ENCODE measurements around the gene CARMIL3. TPM values are rescaled to one million over a fixed set of nuclear protein-coding genes. Genes with fewer than 3 reads are reported as not detected.
"Not testable (repeated sequence)": the region's sequence is repeated elsewhere in the genome, so short reads cannot be mapped to it uniquely, and the experiment has no call there.

CARMIL3 gene
- total RNA-seq, 1 experiment from 2014 or later = 0.33 TPM

GRCh38 chr14:24038686-24039085, 13.1 kb upstream of the CARMIL3 start:
- Mint-ChIP-seq H3K36me3 (ENCODE audit: insufficient read depth, unreplicated experiment) (peaks cover 19% of the 10 kb centered on the region), H3K9me3 (ENCODE audit: low read depth, unreplicated experiment) (no peaks in the 10 kb centered on the region), H3K27me3 (ENCODE audit: unreplicated experiment) (peaks cover 23% of the 10 kb centered on the region), H3K27ac (ENCODE audit: unreplicated experiment) (no peak overlapping the region), H3K4me1 (ENCODE audit: low read depth, unreplicated experiment) (no peaks in the 10 kb centered on the region), H3K4me3 (ENCODE audit: low read depth, unreplicated experiment) (no peak overlapping the region)
- CTCF ChIA-PET = no interaction called here
- TF ChIP-seq, protein P1, sequence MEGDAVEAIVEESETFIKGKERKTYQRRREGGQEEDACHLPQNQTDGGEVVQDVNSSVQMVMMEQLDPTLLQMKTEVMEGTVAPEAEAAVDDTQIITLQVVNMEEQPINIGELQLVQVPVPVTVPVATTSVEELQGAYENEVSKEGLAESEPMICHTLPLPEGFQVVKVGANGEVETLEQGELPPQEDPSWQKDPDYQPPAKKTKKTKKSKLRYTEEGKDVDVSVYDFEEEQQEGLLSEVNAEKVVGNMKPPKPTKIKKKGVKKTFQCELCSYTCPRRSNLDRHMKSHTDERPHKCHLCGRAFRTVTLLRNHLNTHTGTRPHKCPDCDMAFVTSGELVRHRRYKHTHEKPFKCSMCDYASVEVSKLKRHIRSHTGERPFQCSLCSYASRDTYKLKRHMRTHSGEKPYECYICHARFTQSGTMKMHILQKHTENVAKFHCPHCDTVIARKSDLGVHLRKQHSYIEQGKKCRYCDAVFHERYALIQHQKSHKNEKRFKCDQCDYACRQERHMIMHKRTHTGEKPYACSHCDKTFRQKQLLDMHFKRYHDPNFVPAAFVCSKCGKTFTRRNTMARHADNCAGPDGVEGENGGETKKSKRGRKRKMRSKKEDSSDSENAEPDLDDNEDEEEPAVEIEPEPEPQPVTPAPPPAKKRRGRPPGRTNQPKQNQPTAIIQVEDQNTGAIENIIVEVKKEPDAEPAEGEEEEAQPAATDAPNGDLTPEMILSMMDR (IDR thresholded peaks at IDR 0.05; ENCODE audit: unreplicated experiment) = no peak
- intact Hi-C loops (cut with micrococcal nuclease; ENCODE audit: unreplicated experiment) = no loop called here
- DNase-seq = no peak
- BruUV-seq (replicated peaks) = no TSS peak

DNA sequence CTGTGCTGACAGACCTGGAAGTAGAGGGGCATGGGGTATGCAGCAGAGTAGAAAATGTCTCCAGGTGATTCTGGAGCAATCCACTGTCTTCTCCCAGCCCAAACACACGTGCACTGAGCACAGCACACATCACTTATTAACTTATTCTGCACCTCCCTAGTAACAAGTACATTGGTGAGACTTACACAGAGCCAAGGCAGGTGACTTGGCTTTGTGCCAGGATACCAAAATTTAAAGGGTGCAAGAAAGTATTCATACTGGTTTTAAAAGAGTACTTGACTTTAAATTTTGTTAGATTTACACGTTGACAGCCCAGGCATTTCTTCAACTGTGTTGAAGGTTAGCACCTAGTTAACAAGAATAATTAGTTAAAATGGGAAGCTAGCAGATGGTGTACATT, 11.1 kb upstream of the CARMIL3 start:
- TF ChIP-seq, protein P1 (IDR thresholded peaks at IDR 0.05; ENCODE audit: unreplicated experiment) = no peak
- Mint-ChIP-seq H3K36me3 (ENCODE audit: insufficient read depth, unreplicated experiment) (peaks cover 18% of the 10 kb centered on the region), H3K27ac (ENCODE audit: unreplicated experiment) (no peak overlapping the region), H3K4me3 (ENCODE audit: low read depth, unreplicated experiment) (no peak overlapping the region), H3K9me3 (ENCODE audit: low read depth, unreplicated experiment) (no peaks in the 10 kb centered on the region), H3K27me3 (ENCODE audit: unreplicated experiment) (peaks cover 32% of the 10 kb centered on the region), H3K4me1 (ENCODE audit: low read depth, unreplicated experiment) (no peaks in the 10 kb centered on the region)
- intact Hi-C loops (cut with micrococcal nuclease; ENCODE audit: unreplicated experiment) = no loop called here
- no TSS peak for BruUV-seq (replicated peaks)
- CTCF ChIA-PET = no interaction called here
- no peak for DNase-seq

DNA sequence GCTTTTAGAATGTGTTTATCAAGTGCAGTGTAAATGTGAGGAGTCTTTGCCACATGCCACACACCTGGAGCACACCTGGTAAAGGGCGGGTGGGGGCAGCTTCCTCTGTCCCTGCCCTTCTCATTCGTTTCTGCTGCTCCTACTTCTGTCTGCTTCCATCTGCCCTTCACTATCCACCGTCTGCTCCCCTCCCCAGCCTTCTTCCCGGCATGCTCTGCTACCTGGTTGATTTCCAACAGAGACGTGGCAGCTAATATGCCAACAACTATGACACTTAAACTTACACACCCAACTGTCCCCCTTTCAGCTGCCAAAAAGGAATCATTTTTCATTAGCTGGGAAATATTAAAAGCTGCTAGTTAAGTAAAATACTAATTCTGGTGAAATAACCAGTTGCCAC, 9.1 kb upstream of the CARMIL3 start:
- TF ChIP-seq, protein P1 (IDR thresholded peaks at IDR 0.05; ENCODE audit: unreplicated experiment) = no peak
- Mint-ChIP-seq H3K9me3 (ENCODE audit: low read depth, unreplicated experiment) (no peaks in the 10 kb centered on the region), H3K36me3 (ENCODE audit: insufficient read depth, unreplicated experiment) (peaks cover 5% of the 10 kb centered on the region), H3K27me3 (ENCODE audit: unreplicated experiment) (peaks cover 48% of the 10 kb centered on the region), H3K27ac (ENCODE audit: unreplicated experiment) (no peak overlapping the region), H3K4me3 (ENCODE audit: low read depth, unreplicated experiment) (no peak overlapping the region), H3K4me1 (ENCODE audit: low read depth, unreplicated experiment) (no peaks in the 10 kb centered on the region)
- BruUV-seq (replicated peaks) = no TSS peak
- DNase-seq = no peak
- intact Hi-C loops (cut with micrococcal nuclease; ENCODE audit: unreplicated experiment) = no loop called here
- CTCF ChIA-PET = no interaction called here

GRCh38 chr14:24049002-24049401, 2.8 kb upstream of the CARMIL3 start:
- CTCF ChIA-PET = interaction anchor here (1.8 kb wide), 1 partner anchor 42 kb away, joined by 3 read pairs; no protein-coding TSS in a partner anchor
- H3K36me3 Mint-ChIP-seq (ENCODE audit: insufficient read depth, unreplicated experiment) = peaks cover 21% of the 10 kb centered on the region
- H3K4me3 Mint-ChIP-seq (ENCODE audit: low read depth, unreplicated experiment); BruUV-seq (replicated peaks); H3K27ac Mint-ChIP-seq (ENCODE audit: unreplicated experiment); intact Hi-C loops (cut with micrococcal nuclease; ENCODE audit: unreplicated experiment); DNase-seq; H3K9me3 Mint-ChIP-seq (ENCODE audit: low read depth, unreplicated experiment): not testable (repeated sequence)
- peaks cover 11% of the 10 kb centered on the region for H3K4me1 Mint-ChIP-seq (ENCODE audit: low read depth, unreplicated experiment)
- peaks cover 80% of the 10 kb centered on the region for H3K27me3 Mint-ChIP-seq (ENCODE audit: unreplicated experiment)

GRCh38 chr14:24050753-24051152, 1.1 kb upstream of the CARMIL3 start:
- DNase-seq; intact Hi-C loops (cut with micrococcal nuclease; ENCODE audit: unreplicated experiment); H3K9me3 Mint-ChIP-seq (ENCODE audit: low read depth, unreplicated experiment); H3K27ac Mint-ChIP-seq (ENCODE audit: unreplicated experiment); BruUV-seq (replicated peaks): not testable (repeated sequence)
- Mint-ChIP-seq H3K4me1 (ENCODE audit: low read depth, unreplicated experiment) (peaks cover 11% of the 10 kb centered on the region), H3K36me3 (ENCODE audit: insufficient read depth, unreplicated experiment) (peaks cover 21% of the 10 kb centered on the region), H3K27me3 (ENCODE audit: unreplicated experiment) (peaks cover 88% of the 10 kb centered on the region), H3K4me3 (ENCODE audit: low read depth, unreplicated experiment) (peak overlapping the region; percentile 70)
- CTCF ChIA-PET = interaction anchor here (1.8 kb wide), 1 partner anchor 40 kb away, joined by 3 read pairs; no protein-coding TSS in a partner anchor

All from Calu3 (cell line).